DOHH2 (cell line): ENCODE results near the gene TTC34.

Experiments used
- H3F3A ChIP-seq: fragments of 200-600 bp; sonication (generic), shearing (Covaris generic); 2 replicates; pipeline ENCODE4 v1.6.0; 2016; ENCODE audit warnings: antibody characterized with exemption, mild to moderate bottlenecking; ENCODE audit not compliant: control insufficient read depth, insufficient read depth
- H3K27ac ChIP-seq: fragments of 200-600 bp; sonication (generic); 2 replicates; pipeline ENCODE4 v1.5.1; 2014; ENCODE audit warnings: low read depth, mild to moderate bottlenecking, low read length, moderate library complexity
- H3K27me3 ChIP-seq: fragments of 200-600 bp; sonication (generic); 2 replicates; pipeline ENCODE4 v1.6.1; 2014; ENCODE audit warnings: mild to moderate bottlenecking, low read length, mixed read lengths; ENCODE audit not compliant: control insufficient read depth
- H3K36me3 ChIP-seq: fragments of 200-600 bp; sonication (generic); 2 replicates; pipeline ENCODE4 v1.6.1; 2014; ENCODE audit warnings: mild to moderate bottlenecking, low read length, moderate library complexity, mixed read lengths; ENCODE audit not compliant: control insufficient read depth
- H3K4me1 ChIP-seq: fragments of 200-600 bp; sonication (generic); 2 replicates; pipeline ENCODE4 v1.6.1; 2014; ENCODE audit warnings: mild to moderate bottlenecking, low read length, mixed read lengths; ENCODE audit not compliant: control insufficient read depth
- H3K4me2 ChIP-seq: fragments of 200-600 bp; sonication (generic); 2 replicates; pipeline ENCODE4 v1.6.0; 2014; ENCODE audit warnings: mild to moderate bottlenecking, low read length, moderate library complexity
- H3K4me3 ChIP-seq: fragments of 200-600 bp; sonication (generic); 2 replicates; pipeline ENCODE4 v1.5.1; 2014; ENCODE audit warnings: mild to moderate bottlenecking, low read length, mixed read lengths
- H3K79me2 ChIP-seq: fragments of 200-600 bp; sonication (generic); 2 replicates; pipeline ENCODE4 v1.6.1; 2014; ENCODE audit warnings: mild to moderate bottlenecking, low read length, mixed read lengths; ENCODE audit not compliant: control insufficient read depth
- H3K9me2 ChIP-seq: fragments of 200-600 bp; sonication (generic); replicated peaks from 2 replicates; pipeline ENCODE4 v1.6.1; 2014; ENCODE audit warnings: mild to moderate bottlenecking, low read length, mixed read lengths; ENCODE audit not compliant: control insufficient read depth
- H3K9me3 ChIP-seq: fragments of 200-600 bp; sonication (generic); 2 replicates; pipeline ENCODE4 v1.6.1; 2014; ENCODE audit warnings: antibody characterized with exemption, low read length, mixed read lengths; ENCODE audit not compliant: control insufficient read depth, insufficient read depth
- H4K20me1 ChIP-seq: fragments of 200-600 bp; sonication (generic); 2 replicates; pipeline ENCODE4 v1.6.0; 2014; ENCODE audit warnings: low read depth, mild to moderate bottlenecking, antibody characterized with exemption, low read length, moderate library complexity; ENCODE audit not compliant: control insufficient read depth, insufficient read depth
- CTCF ChIP-seq: fragments of 200-600 bp; sonication (generic); IDR thresholded peaks from one replicate; pipeline ENCODE4 v1.5.1; 2014; ENCODE audit warnings: antibody characterized with exemption, mild to moderate bottlenecking, low read depth, low read length; ENCODE audit not compliant: poor library complexity, severe bottlenecking
- EZH2phosphoT487 ChIP-seq: fragments of 200-600 bp; sonication (generic); IDR thresholded peaks from 2 replicates; pipeline ENCODE4 v1.6.1; 2017; ENCODE audit warnings: borderline replicate concordance, mild to moderate bottlenecking, antibody characterized with exemption, low read length, moderate library complexity, mixed read lengths

Gene TTC34

GRCh38 chr1:2603521-2604155 lies 197.9 kb downstream of the TTC34 start:
- no peak overlapping the region for H3K4me3 ChIP-seq
- TF ChIP-seq EZH2phosphoT487, result no peak
- TF ChIP-seq CTCF, result no peak
- H3K27ac ChIP-seq, result no peak overlapping the region
- H3K9me3 ChIP-seq, result no peaks in the 10 kb centered on the region; the same call in 1 of the 2 replicates
- no peaks in the 10 kb centered on the region for H3F3A ChIP-seq
- H3K4me1 ChIP-seq, result no peaks in the 10 kb centered on the region
- H3K4me2 ChIP-seq, result no peak overlapping the region
- no peaks in the 10 kb centered on the region for H3K9me2 ChIP-seq
- no peaks in the 10 kb centered on the region for H3K27me3 ChIP-seq
- H3K79me2 ChIP-seq, result no peaks in the 10 kb centered on the region
- no peaks in the 10 kb centered on the region for H4K20me1 ChIP-seq
- H3K36me3 ChIP-seq, result no peaks in the 10 kb centered on the region

GRCh38 chr1:2602866-2603520 lies 198.5 kb downstream of the TTC34 start:
- Histone ChIP-seq H3K4me2 (no peak overlapping the region), H3F3A (no peaks in the 10 kb centered on the region), H3K27me3 (no peaks in the 10 kb centered on the region), H3K27ac (no peak overlapping the region), H3K9me2 (no peaks in the 10 kb centered on the region), H3K9me3 (no peaks in the 10 kb centered on the region), H3K79me2 (no peaks in the 10 kb centered on the region), H4K20me1 (no peaks in the 10 kb centered on the region), H3K4me3 (no peak overlapping the region), H3K4me1 (no peaks in the 10 kb centered on the region), H3K36me3 (no peaks in the 10 kb centered on the region)
- no peak for TF ChIP-seq EZH2phosphoT487
- no peak for TF ChIP-seq CTCF

- H3F3A ChIP-seq, result no peaks in the 10 kb centered on the region
- no peaks in the 10 kb centered on the region for H3K27me3 ChIP-seq
- no peak overlapping the region for H3K4me3 ChIP-seq
- no peaks in the 10 kb centered on the region for H3K36me3 ChIP-seq
- H3K9me3 ChIP-seq, result no peaks in the 10 kb centered on the region
- no peaks in the 10 kb centered on the region for H3K4me1 ChIP-seq
- TF ChIP-seq CTCF (no peak), EZH2phosphoT487 (no peak)
- no peaks in the 10 kb centered on the region for H3K9me2 ChIP-seq
- H3K4me2 ChIP-seq, result no peak overlapping the region
- no peaks in the 10 kb centered on the region for H4K20me1 ChIP-seq
- no peak overlapping the region for H3K27ac ChIP-seq
- H3K79me2 ChIP-seq, result no peaks in the 10 kb centered on the region
Observed at GRCh38 chr1:2602311-2602835, 199.1 kb downstream of the TTC34 start.
